Activated CD4-positive, alpha-beta memory T cell treated with anti-CD3 and anti-CD28 coated beads, Interleukin-2, amount 10 ng/mL, durations not matched to agents 7 days and 5 days (primary cell): ENCODE results near the gene NOS1AP. TPM values are rescaled to one million over a fixed set of nuclear protein-coding genes. Genes with fewer than 3 reads are reported as not detected.

ENCODE experiments used
- CTCF ChIA-PET: fragments of 350-600 bp; sonication (Branson Sonifier 250); formaldehyde crosslinking; loops from one replicate; lab custom pipeline; 2021; ENCODE audit warnings: antibody characterized with exemption, inconsistent platforms; lab: Charles Lee
- POLR2A ChIA-PET: fragments of 350-600 bp; sonication (Branson Sonifier 250); formaldehyde crosslinking; loops from one replicate; lab custom pipeline; 2021; ENCODE audit warnings: antibody characterized with exemption; lab: Charles Lee
- DNase-seq: peaks from one replicate; pipeline ENCODE4 v3.0.0-alpha.2; 2020
- H3K27ac Mint-ChIP-seq: one replicate; pipeline ENCODE4 v1.8.0; 2021; ENCODE audit warnings: mild to moderate bottlenecking, mixed read lengths
- H3K27me3 Mint-ChIP-seq: one replicate; pipeline ENCODE4 v1.8.0; 2021; ENCODE audit warnings: mixed read lengths
- H3K36me3 Mint-ChIP-seq: one replicate; pipeline ENCODE4 v1.8.0; 2021; ENCODE audit warnings: low read depth, mixed read lengths
- H3K4me1 Mint-ChIP-seq: one replicate; pipeline ENCODE4 v1.8.0; 2021; ENCODE audit warnings: mixed read lengths
- H3K4me3 Mint-ChIP-seq: one replicate; pipeline ENCODE4 v1.8.0; 2021; ENCODE audit warnings: mild to moderate bottlenecking, mixed read lengths
- H3K9me3 Mint-ChIP-seq: one replicate; pipeline ENCODE4 v1.8.0; 2021; ENCODE audit warnings: mixed read lengths
- total RNA-seq, 2 experiments: library from RNA; stranded (reverse); gene quantifications; one replicate each; pipeline ENCODE4 v1.2.3, GENCODE V29; 2021

The NOS1AP gene
- total RNA-seq, 2 experiments from 2014 or later: 0.08 TPM; not detected in 1

GRCh38 chr1:162358928-162359327, 289.4 kb downstream of the NOS1AP start:
- Mint-ChIP-seq H3K27me3 (no peaks in the 10 kb centered on the region), H3K4me3 (no peak overlapping the region), H3K36me3 (no peaks in the 10 kb centered on the region), H3K4me1 (no peaks in the 10 kb centered on the region), H3K9me3 (no peaks in the 10 kb centered on the region), H3K27ac (no peak overlapping the region)
- CTCF ChIA-PET: no interaction called here
- POLR2A ChIA-PET: no interaction called here
- no peak for DNase-seq

GRCh38 chr1:162359523-162360236, 290.2 kb downstream of the NOS1AP start:
- Mint-ChIP-seq H3K9me3 (no peaks in the 10 kb centered on the region), H3K4me1 (no peaks in the 10 kb centered on the region), H3K36me3 (no peaks in the 10 kb centered on the region), H3K27ac (no peak overlapping the region), H3K27me3 (peaks cover under 1% of the 10 kb centered on the region), H3K4me3 (no peak overlapping the region)
- no peak for DNase-seq
- ChIA-PET CTCF (no interaction called here), POLR2A (no interaction called here)

GRCh38 chr1:162360237-162360873, 290.9 kb downstream of the NOS1AP start:
- DNase-seq: no peak
- CTCF ChIA-PET: no interaction called here
- no peaks in the 10 kb centered on the region for H3K4me1 Mint-ChIP-seq
- H3K27ac Mint-ChIP-seq: no peak overlapping the region
- H3K36me3 Mint-ChIP-seq: no peaks in the 10 kb centered on the region
- H3K4me3 Mint-ChIP-seq: no peak overlapping the region
- no peaks in the 10 kb centered on the region for H3K9me3 Mint-ChIP-seq
- POLR2A ChIA-PET: no interaction called here
- peaks cover 1% of the 10 kb centered on the region for H3K27me3 Mint-ChIP-seq

- Mint-ChIP-seq H3K4me3 (no peak overlapping the region), H3K36me3 (no peaks in the 10 kb centered on the region), H3K4me1 (no peaks in the 10 kb centered on the region), H3K9me3 (no peaks in the 10 kb centered on the region), H3K27me3 (peaks cover 1% of the 10 kb centered on the region), H3K27ac (no peak overlapping the region)
- CTCF ChIA-PET: no interaction called here
- POLR2A ChIA-PET: no interaction called here
- no peak for DNase-seq
Measured at GRCh38 chr1:162360874-162361260, 291.4 kb downstream of the NOS1AP start.

GRCh38 chr1:162361349-162361748, 291.9 kb downstream of the NOS1AP start:
- Mint-ChIP-seq H3K9me3 (no peaks in the 10 kb centered on the region), H3K27me3 (peaks cover 1% of the 10 kb centered on the region), H3K4me1 (no peaks in the 10 kb centered on the region), H3K27ac (no peak overlapping the region), H3K4me3 (no peak overlapping the region), H3K36me3 (no peaks in the 10 kb centered on the region)
- ChIA-PET CTCF (no interaction called here), POLR2A (no interaction called here)
- DNase-seq: no peak

- H3K4me1 Mint-ChIP-seq: no peaks in the 10 kb centered on the region
- no peaks in the 10 kb centered on the region for H3K9me3 Mint-ChIP-seq
- H3K4me3 Mint-ChIP-seq: no peak overlapping the region
- CTCF ChIA-PET: no interaction called here
- DNase-seq: no peak
- H3K27me3 Mint-ChIP-seq: peaks cover 1% of the 10 kb centered on the region
- no peak overlapping the region for H3K27ac Mint-ChIP-seq
- H3K36me3 Mint-ChIP-seq: no peaks in the 10 kb centered on the region
- POLR2A ChIA-PET: no interaction called here
Measured at GRCh38 chr1:162363823-162364222, 294.3 kb downstream of the NOS1AP start.

GRCh38 chr1:162364498-162364897, 295.0 kb downstream of the NOS1AP start:
- H3K4me3 Mint-ChIP-seq: no peak overlapping the region
- H3K36me3 Mint-ChIP-seq: no peaks in the 10 kb centered on the region
- no peak for DNase-seq
- no peaks in the 10 kb centered on the region for H3K9me3 Mint-ChIP-seq
- ChIA-PET POLR2A (no interaction called here), CTCF (no interaction called here)
- H3K27ac Mint-ChIP-seq: no peak overlapping the region
- peaks cover 1% of the 10 kb centered on the region for H3K27me3 Mint-ChIP-seq
- H3K4me1 Mint-ChIP-seq: no peaks in the 10 kb centered on the region

- no peaks in the 10 kb centered on the region for H3K4me1 Mint-ChIP-seq
- POLR2A ChIA-PET: no interaction called here
- peaks cover 1% of the 10 kb centered on the region for H3K27me3 Mint-ChIP-seq
- no peaks in the 10 kb centered on the region for H3K36me3 Mint-ChIP-seq
- H3K4me3 Mint-ChIP-seq: no peak overlapping the region
- no peak overlapping the region for H3K27ac Mint-ChIP-seq
- DNase-seq: no peak
- CTCF ChIA-PET: no interaction called here
- H3K9me3 Mint-ChIP-seq: no peaks in the 10 kb centered on the region
Measured at GRCh38 chr1:162365284-162366020, 296.0 kb downstream of the NOS1AP start.

- peaks cover 1% of the 10 kb centered on the region for H3K27me3 Mint-ChIP-seq
- POLR2A ChIA-PET: no interaction called here
- no peak for DNase-seq
- no peaks in the 10 kb centered on the region for H3K36me3 Mint-ChIP-seq
- H3K4me3 Mint-ChIP-seq: no peak overlapping the region
- no peak overlapping the region for H3K27ac Mint-ChIP-seq
- no peaks in the 10 kb centered on the region for H3K4me1 Mint-ChIP-seq
- H3K9me3 Mint-ChIP-seq: no peaks in the 10 kb centered on the region
- CTCF ChIA-PET: no interaction called here
Measured at GRCh38 chr1:162366149-162366548, 296.7 kb downstream of the NOS1AP start.

GRCh38 chr1:162366671-162367070, 297.2 kb downstream of the NOS1AP start:
- H3K36me3 Mint-ChIP-seq: no peaks in the 10 kb centered on the region
- H3K9me3 Mint-ChIP-seq: no peaks in the 10 kb centered on the region
- ChIA-PET POLR2A (no interaction called here), CTCF (no interaction called here)
- H3K27ac Mint-ChIP-seq: no peak overlapping the region
- H3K4me3 Mint-ChIP-seq: peak overlapping the region; percentile 45
- H3K4me1 Mint-ChIP-seq: no peaks in the 10 kb centered on the region
- H3K27me3 Mint-ChIP-seq: peaks cover 1% of the 10 kb centered on the region
- no peak for DNase-seq

- no peak for DNase-seq
- Mint-ChIP-seq H3K4me3 (peak overlapping the region; percentile 45), H3K36me3 (no peaks in the 10 kb centered on the region), H3K27ac (no peak overlapping the region), H3K4me1 (no peaks in the 10 kb centered on the region), H3K27me3 (peaks cover 1% of the 10 kb centered on the region), H3K9me3 (no peaks in the 10 kb centered on the region)
- ChIA-PET CTCF (no interaction called here), POLR2A (no interaction called here)
Measured at GRCh38 chr1:162367073-162367472, 297.6 kb downstream of the NOS1AP start.

GRCh38 chr1:162367772-162368171, 298.3 kb downstream of the NOS1AP start:
- ChIA-PET POLR2A (no interaction called here), CTCF (no interaction called here)
- Mint-ChIP-seq H3K9me3 (no peaks in the 10 kb centered on the region), H3K27me3 (peaks cover 1% of the 10 kb centered on the region), H3K27ac (no peak overlapping the region), H3K36me3 (no peaks in the 10 kb centered on the region), H3K4me1 (no peaks in the 10 kb centered on the region), H3K4me3 (no peak overlapping the region)
- no peak for DNase-seq

GRCh38 chr1:162368451-162368850, 299.0 kb downstream of the NOS1AP start:
- peaks cover 1% of the 10 kb centered on the region for H3K27me3 Mint-ChIP-seq
- H3K4me3 Mint-ChIP-seq: no peak overlapping the region
- H3K9me3 Mint-ChIP-seq: no peaks in the 10 kb centered on the region
- no peaks in the 10 kb centered on the region for H3K36me3 Mint-ChIP-seq
- no peak overlapping the region for H3K27ac Mint-ChIP-seq
- no peak for DNase-seq
- no peaks in the 10 kb centered on the region for H3K4me1 Mint-ChIP-seq
- POLR2A ChIA-PET: no interaction called here
- CTCF ChIA-PET: no interaction called here
